GM21786 (cell line): ENCODE measurements around the gene CFAP92.

Experiments
- ATAC-seq: cut with Tn5 transposase; IDR thresholded peaks from one replicate; pipeline ENCODE4 v1.9.1; 2021; ENCODE audit not compliant: unreplicated experiment

Gene CFAP92, protein sequence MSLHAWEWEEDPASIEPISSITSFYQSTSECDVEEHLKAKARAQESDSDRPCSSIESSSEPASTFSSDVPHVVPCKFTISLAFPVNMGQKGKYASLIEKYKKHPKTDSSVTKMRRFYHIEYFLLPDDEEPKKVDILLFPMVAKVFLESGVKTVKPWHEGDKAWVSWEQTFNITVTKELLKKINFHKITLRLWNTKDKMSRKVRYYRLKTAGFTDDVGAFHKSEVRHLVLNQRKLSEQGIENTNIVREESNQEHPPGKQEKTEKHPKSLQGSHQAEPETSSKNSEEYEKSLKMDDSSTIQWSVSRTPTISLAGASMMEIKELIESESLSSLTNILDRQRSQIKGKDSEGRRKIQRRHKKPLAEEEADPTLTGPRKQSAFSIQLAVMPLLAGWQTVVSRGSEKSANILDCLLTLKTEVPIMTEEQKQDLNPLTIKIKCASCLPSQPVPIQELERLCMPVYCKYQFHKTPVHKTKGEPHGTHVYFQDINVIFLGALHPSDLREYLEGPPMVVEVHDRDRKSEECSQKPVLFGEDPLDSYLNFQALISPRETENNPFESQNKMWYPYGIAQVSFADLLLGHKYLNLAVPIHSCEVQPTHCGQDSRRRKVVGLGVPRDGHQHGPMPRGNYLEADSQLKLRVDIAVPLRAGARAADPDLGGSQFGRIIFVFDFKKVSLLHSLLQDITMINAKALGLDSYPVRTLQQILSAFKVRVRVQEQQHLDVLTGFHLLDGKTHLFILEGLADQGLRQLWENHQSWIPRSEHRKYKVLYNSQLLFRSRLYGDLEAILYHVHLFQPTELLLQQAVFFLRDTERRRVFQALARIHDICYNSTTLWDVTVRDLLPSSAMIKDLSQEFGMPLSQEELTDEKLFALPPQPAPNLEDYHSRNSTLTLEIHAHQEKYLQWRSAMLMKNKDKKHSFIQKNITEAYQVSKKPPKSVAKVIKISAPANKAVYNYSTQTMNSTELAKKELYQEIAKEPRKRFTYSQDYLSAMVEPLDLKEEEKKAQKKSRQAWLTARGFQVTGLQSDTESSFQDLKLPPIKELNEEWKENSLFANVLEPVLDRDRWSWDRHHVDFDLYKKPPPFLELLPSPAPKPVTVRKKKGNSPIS

DNA sequence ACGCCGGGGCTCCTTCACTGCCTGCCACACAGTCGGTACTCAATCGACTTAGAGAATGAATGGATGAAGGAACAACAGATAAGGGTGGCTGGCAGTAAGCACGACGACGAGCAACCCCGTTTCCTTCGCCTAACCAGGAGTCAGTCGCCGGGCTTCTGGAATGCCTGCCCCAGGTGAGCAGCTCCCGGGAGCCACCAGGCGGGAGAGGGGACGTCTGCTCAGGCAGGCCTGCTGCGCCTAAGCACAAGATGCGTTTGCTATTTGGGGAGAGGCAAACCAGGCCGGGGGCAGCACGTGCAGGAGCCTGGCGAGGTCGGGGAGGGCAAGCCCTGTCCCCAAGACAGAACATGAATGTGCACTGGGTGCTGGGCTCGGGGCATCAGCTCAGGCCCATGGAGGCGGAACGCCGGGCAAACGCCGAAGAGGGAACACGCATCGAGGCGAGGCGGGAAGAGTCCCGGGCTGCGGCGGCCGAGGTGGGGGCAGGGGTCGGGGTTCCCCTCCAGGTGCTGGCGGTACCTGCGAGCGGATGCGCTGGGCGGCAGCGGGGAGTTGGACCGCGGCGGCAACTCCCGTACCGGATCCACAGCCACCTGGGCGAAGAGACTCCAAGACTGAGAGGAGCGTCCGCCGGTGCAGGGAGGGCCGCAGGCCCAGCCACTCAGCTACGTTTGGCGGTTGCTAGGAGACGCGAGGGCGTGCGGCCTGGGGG is at the start of gene CFAP92:
TSS of gene CFAP92 (minus strand) at position 616 of the 712 bp plus-strand sequence. CDS start 772 bp downstream, outside the sequence.
- ATAC-seq = peak; percentile 80

DNA sequence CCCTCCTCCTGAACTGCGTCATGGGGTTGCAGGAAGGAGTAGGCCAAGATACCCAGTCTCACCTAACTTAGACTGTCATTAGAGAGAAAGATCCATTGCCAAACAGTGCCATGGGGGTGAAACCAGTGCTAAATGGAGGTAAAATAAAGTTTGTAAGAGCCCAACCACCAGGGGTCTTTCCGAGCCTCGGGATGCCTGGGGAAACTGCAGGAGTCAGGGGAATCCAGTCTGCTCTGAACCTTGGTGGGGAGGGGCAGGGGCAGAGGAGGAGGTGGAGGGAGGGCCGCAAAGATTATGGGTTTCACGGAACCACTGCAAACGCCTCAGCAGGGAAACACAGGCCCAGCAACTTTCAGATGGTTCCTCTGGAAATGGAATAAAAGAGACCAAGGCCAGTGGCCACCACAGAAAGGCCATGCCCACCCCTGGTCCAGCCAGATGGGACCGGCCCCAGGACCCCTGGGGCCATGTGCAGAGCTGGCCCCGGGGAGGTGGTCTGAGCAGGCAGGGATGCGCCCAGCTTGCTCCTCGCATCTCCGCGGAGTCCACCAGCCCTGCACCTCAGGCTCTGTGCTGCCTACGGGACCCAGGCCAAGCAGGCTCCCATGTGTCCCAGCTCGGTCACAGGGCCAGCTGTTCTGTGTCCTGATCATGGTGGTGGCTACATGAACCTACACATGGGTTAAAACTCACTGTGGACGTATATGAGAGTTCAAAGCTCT is 46.9 kb upstream of the CFAP92 start:
- no peak for ATAC-seq

DNA sequence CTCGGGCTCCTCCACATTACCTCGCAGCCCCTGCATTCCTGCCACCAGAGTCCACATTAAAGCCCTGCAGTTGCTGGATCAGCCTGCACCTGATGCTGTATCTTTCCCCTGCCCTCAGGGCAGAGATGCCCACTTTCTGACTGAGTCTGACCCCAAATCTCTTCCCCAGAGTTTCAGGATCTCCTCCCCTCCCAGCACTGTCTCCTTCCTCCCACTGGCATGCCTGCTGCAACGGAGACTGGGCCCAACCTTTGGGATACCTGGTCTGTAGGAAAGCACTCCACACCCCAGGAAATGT is 46.1 kb upstream of the CFAP92 start:
- ATAC-seq = no peak

- no peak for ATAC-seq
These were observed 45.6 kb upstream of the CFAP92 start for GRCh38 chr3:129039271-129040038.

DNA sequence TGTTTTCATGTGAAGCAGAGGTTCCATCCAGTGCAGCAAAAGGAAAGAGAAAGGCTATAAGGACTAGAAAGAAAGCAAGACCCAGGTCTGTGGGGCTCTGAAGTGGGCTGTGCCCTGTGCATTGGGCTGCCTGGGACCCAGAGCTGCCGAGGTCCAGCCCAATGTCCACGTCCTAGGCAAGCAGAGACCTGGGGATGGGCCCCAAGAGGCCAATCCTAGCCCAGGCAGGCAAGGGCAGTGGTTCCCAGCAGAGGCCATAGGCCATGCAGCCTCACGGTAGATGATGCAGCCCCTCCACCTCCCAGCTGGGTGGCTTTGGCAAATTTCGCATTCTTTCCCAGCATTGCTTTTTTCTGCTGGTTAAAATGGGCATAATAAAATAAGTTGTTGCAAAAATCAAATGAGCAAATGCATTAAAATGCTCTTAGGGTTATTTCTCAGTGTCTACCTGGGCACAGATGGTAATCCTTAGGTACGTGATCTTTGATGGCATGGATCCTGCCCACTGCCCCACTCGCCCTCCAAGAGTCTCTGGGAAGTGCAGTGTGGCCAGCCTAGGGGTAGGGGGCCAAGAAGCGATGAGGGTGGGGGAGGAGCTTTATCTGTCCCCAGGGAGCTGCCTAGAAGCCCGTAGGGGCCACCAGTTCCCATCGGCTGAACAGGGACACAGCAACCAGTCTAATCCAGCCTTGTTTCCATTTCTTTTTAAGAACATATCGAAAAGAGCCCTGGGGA is 44.4 kb upstream of the CFAP92 start:
- ATAC-seq = no peak

- ATAC-seq = no peak
These were observed 43.2 kb upstream of the CFAP92 start for GRCh38 chr3:129037093-129037419.

DNA sequence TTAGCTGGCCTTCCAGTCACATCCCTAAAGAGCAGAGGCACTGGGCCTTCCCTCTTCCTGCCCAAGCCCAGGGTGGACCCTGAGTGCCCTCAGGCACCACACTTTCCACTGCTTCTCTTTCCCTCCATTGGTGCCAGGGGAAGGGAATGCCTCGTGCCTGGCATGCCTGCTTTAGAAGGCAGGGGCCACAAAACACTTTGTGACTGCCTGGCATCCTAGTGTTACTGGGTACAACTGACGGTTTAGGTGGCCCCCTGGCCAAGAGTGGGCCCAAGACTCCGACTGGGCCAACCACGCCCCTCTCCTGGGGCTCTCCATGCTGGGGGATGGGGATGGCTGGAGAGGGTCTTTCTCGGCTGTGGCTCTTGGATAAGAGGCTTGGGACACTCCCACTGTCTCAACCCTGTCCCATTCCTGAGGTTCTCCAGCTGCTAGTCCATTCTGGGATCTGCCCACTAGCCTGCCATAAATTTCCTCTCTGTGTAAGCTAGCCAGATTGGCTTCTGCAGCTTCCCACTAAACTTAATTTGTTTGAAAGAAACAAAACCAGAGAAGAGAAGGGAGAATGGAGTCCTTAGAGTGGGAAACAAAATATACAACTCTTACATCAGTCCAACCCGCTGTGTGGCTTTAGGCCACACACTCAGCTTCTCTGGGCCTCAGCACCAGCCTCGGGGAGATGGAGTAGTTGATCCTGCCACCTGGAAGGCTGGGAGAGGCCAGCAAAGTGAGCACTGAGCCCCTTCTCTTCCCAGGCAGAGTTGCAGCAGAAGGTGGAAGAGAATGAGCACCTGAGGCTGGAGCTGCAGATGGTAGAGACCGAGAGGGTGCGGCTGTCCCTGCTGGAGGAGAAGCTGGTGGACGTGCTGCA is 42.6 kb upstream of the CFAP92 start:
- no peak for ATAC-seq

GRCh38 chr3:129035360-129036221 is 41.7 kb upstream of the CFAP92 start:
- ATAC-seq = no peak

GRCh38 chr3:129034642-129035041 is 40.8 kb upstream of the CFAP92 start:
- no peak for ATAC-seq

DNA sequence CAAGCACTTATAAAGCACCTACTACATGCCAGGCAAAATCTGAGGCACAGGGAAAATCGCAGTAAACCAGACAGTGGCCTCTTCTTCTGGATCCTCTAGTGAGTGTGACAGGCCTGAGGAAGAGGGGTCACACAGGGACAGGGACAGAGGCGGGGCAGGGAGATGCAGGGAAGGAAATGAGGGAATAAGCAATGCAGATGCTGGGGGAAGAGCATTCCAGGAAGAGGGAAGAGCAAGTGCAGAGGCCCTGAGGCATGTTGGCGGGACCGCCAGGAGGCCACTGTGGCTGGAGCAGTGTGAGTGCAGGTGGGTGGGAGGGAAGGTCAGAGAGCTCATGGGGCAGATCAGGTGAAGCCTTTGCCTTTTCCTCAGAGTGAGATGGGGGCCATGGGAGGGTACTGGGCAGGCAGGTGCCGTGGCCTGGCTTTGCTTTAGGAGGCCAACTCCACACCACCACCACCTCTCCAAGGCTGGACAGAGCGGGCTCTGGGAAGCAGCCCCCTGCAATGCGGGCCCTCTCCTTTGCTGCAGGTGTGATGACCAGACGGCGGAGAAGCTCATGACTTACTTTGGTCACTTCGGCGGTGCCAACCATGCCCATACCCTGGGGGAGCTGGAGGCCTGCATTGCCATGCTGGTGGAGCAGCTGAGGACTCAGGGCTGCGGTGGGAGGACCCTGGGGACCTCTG is 39.9 kb upstream of the CFAP92 start:
- no peak for ATAC-seq

GRCh38 chr3:129033151-129033550 is 39.3 kb upstream of the CFAP92 start:
- ATAC-seq = no peak

DNA sequence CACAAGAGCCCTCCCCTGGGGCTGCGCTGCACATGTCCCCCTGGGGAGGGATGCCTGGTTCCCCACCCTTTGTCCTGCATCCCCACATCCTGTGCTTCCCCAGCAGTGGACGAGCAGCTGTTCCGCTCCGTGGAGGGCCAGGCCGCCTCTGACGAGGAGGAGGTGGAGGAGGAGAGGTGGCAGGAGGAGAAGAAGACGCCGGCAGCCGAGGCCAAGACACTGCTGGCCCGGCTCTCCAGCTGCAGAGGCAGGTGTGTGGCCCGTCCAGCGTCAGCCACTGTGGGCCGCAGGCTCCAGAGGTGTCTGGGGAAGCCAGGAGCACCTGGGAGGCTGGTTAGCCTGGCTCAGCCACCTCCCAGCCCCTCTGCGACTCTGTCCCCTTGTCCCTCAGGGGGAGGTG is 38.8 kb upstream of the CFAP92 start:
- no peak for ATAC-seq

- no peak for ATAC-seq
These were observed 37.8 kb upstream of the CFAP92 start for GRCh38 chr3:129031476-129032215.

DNA sequence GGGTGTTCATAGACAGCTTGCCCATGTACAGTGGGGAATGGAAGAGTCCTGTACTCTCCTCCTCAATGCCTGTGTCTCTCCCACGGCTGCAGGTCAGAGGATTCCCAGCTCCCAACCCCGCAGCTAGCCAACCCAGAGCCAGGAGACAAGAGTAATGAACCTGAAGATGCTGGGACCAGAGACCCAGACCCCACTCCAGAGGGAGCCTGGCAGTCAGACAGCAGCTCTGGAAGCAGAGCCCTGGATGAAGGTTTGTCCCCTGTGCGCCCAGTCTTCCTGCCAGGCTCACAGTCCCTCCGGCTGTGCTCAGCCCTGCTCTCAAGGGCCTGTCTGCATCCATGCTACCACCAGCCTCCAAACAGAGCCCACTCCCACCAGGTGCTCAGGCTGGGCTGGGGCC is 36.7 kb upstream of the CFAP92 start:
- ATAC-seq = no peak

DNA sequence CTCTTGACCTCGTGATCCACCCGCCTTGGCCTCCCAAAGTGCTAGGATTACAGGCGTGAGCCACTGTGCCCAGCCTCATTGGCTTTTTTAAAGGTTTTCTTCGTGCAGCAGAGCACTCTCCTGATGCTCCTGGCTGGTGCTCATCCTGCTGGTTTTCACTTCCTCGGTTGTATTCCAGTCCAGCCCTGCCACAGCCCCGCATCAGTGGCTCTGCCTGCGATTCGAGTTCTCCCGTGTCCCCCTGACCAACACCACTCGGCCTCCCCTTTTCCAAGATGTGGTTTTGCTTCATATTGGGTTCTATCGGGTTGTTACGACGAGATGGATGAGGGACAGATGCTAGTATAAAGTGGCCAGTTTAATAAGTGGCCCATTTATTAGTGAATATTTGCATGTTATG is 35.0 kb upstream of the CFAP92 start:
- no peak for ATAC-seq

- no peak for ATAC-seq
These were observed 33.6 kb upstream of the CFAP92 start for GRCh38 chr3:129027544-129027880.
